Measurements from ENCODE around the gene CLEC4E. TPM values are rescaled to one million over a fixed set of nuclear protein-coding genes. Genes with fewer than 3 reads are reported as not detected.
"Not testable (repeated sequence)": the region's sequence is repeated elsewhere in the genome, so short reads cannot be mapped to it uniquely, and the experiment has no call there.

Gene CLEC4E
- total RNA-seq, 4 donors from 2014 or later = 0.12 to 3.2 (median 0.31) TPM

- intact Hi-C loops (cut with DNase I) = no loop called here
- no peak overlapping the region for H3K27ac ChIP-seq
These were observed 36.4 kb downstream of the CLEC4E start for GRCh38 chr12:8504351-8504750.

GRCh38 chr12:8501720-8502119, 39.0 kb downstream of the CLEC4E start:
- H3K4me1 ChIP-seq = no peaks in the 10 kb centered on the region
- H3K27me3 ChIP-seq = no peaks in the 10 kb centered on the region
- TF ChIP-seq POLR2A (IDR thresholded peaks at IDR 0.05) (no peak), CTCF (IDR thresholded peaks at IDR 0.05) (no peak)
- no peaks in the 10 kb centered on the region for H3K9me3 ChIP-seq
- intact Hi-C loops (cut with DNase I) = no loop called here
- H3K27ac ChIP-seq = no peak overlapping the region
- no peaks in the 10 kb centered on the region for H3K36me3 ChIP-seq
- WGBS, 2 donors = 51 to 62% methylated on average over 3 of the region's 3 CpGs
- no peak overlapping the region for H3K4me3 ChIP-seq
- no peak for DNase-seq

More at GRCh38 chr12:8504351-8504750, 36.4 kb downstream of the CLEC4E start:
- Histone ChIP-seq H3K36me3 (no peaks in the 10 kb centered on the region), H3K4me3 (no peak overlapping the region), H3K9me3 (no peaks in the 10 kb centered on the region), H3K27me3 (peaks cover 0 to 19% (median 0%) of the 10 kb centered on the region in 4 donors), H3K4me1 (no peaks in the 10 kb centered on the region)
- no peak for DNase-seq
- no peak for TF ChIP-seq POLR2A (IDR thresholded peaks at IDR 0.05)
- WGBS, 2 donors = 55 to 59% methylated on average over 1 of the region's 1 CpG

GRCh38 chr12:8499616-8500015, 41.1 kb downstream of the CLEC4E start:
- H3K36me3 ChIP-seq = no peaks in the 10 kb centered on the region
- H3K27ac ChIP-seq = no peak overlapping the region
- 24 to 29% methylated on average over 4 of the region's 4 CpGs for WGBS, 2 donors
- TF ChIP-seq CTCF (IDR thresholded peaks at IDR 0.05) = no peak
- TF ChIP-seq POLR2A (IDR thresholded peaks at IDR 0.05) = no peak
- intact Hi-C loops (cut with DNase I) = no loop called here
- H3K9me3 ChIP-seq = no peaks in the 10 kb centered on the region
- DNase-seq = no peak
- H3K4me3 ChIP-seq = no peak overlapping the region
- H3K4me1 ChIP-seq = no peaks in the 10 kb centered on the region
- H3K27me3 ChIP-seq = no peaks in the 10 kb centered on the region

- H3K9me3 ChIP-seq = not testable (repeated sequence)
These were observed 44.6 kb downstream of the CLEC4E start for GRCh38 chr12:8496074-8496473.

GRCh38 chr12:8495671-8496070, 45.0 kb downstream of the CLEC4E start:
- H3K27ac ChIP-seq; H3K4me3 ChIP-seq; intact Hi-C loops (cut with DNase I); H3K4me1 ChIP-seq; DNase-seq; H3K36me3 ChIP-seq; H3K27me3 ChIP-seq; H3K9me3 ChIP-seq: not testable (repeated sequence)
- WGBS, 2 donors = 71 to 80% methylated on average over 1 to 4 of the region's 4 CpGs

More at GRCh38 chr12:8496074-8496473, 44.6 kb downstream of the CLEC4E start:
- H3K36me3 ChIP-seq; H3K4me3 ChIP-seq; intact Hi-C loops (cut with DNase I); H3K27me3 ChIP-seq; H3K4me1 ChIP-seq; DNase-seq; H3K27ac ChIP-seq: not testable (repeated sequence)
- 52 to 56% methylated on average over 2 to 5 of the region's 7 CpGs for WGBS, 2 donors

- Histone ChIP-seq H3K27me3 (no peaks in the 10 kb centered on the region), H3K4me1 (no peaks in the 10 kb centered on the region), H3K9me3 (no peaks in the 10 kb centered on the region), H3K4me3 (no peak overlapping the region), H3K36me3 (no peaks in the 10 kb centered on the region), H3K27ac (no peak overlapping the region)
- TF ChIP-seq POLR2A (IDR thresholded peaks at IDR 0.05) (no peak), CTCF (IDR thresholded peaks at IDR 0.05) (no peak)
- intact Hi-C loops (cut with DNase I) = no loop called here
- WGBS, 2 donors = 56 to 89% methylated on average over 1 of the region's 2 CpGs
- no peak for DNase-seq
These were observed 47.6 kb downstream of the CLEC4E start for GRCh38 chr12:8493084-8493483.

All from esophagus squamous epithelium (tissue), 5 donors.